Activated CD4-positive, alpha-beta T cell treated with anti-CD3 and anti-CD28 coated beads, Interleukin-2, Interleukin-6, amounts not matched to agents 100 ng/mL and 50 ng/mL, durations not matched to agents 16 hours and 8 hours (primary cell): ENCODE results near the gene UNC80.

ENCODE experiments used
- DNase-seq: peaks from one replicate; pipeline ENCODE4 v3.0.0-alpha.2; 2020

UNC80 gene

DNA sequence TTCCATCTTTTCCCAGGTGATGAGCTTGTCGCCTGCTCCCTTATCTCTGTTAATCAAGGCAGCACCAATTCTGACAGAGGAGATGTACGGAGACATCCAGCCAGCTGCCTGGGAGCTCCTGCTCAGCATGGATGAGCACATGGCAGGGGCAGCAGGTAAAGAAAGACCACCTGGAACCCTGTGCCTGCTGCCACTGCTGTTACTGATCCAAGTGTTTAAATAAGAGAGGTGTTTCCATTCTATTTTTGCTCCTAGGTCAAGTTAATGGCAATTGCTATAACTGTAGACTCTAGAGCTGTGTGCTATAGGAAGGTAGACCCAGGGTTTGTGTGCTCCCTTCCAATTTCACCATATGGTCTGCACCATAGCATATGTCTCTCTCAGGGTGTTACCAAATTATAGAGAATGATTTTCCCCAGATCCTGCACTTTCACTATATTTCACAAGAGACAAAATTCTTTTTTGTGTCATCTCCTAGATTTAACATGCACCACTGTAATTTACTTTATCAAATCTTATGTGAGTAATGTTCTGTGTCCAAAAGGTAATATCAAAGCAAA is 142.2 kb downstream of the UNC80 start:
- DNase-seq = no peak

DNA sequence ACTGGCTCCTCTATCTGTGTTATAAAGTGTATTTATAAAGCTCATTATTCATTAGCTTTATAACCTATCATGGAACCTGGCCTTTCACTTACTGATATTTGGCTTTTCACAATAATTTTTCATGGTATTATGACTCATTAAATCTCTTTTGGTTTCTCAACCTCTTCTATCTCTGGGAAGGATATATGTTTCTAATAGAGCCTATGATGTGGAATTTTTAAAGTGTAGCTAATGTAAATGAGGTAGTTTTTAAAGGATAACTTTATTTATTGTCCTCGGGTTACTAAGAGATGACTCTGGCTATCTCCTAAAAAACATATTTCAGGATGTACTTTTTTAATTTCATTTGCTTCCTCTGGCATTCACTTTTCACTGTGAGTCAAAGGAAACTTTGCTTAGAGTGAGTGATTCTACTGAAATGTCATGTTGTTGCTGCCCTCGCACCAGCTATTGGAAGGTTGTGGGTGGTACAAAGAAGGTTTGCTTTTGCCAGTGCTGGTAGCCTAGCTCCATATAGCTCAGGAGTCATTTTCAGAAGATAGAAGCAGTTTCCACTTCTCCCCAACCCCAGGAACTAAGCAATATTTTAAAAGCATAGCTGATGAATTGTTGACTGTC is 145.6 kb downstream of the UNC80 start:
- no peak for DNase-seq

DNA sequence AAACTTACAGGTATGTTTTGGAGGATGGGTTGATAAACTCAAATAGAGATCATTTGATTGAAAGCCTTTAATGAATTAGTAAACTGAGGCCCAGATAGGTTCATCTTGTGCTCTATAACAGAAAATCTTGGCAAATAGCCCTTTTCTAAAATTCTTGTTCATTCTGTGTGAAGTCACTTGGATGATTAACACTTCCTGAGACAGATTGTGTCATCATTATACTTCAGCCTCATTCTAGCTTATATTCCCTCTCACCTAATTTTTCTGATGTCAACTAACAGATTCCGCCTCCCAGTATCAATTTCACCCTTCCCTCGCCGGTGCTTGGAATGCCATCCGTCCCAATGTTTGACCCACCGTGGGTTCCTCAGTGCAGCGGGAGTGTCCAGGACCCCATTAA is 146.6 kb downstream of the UNC80 start:
- DNase-seq = no peak

GRCh38 chr2:209922116-209922515 is 150.5 kb downstream of the UNC80 start:
- no peak for DNase-seq

DNA sequence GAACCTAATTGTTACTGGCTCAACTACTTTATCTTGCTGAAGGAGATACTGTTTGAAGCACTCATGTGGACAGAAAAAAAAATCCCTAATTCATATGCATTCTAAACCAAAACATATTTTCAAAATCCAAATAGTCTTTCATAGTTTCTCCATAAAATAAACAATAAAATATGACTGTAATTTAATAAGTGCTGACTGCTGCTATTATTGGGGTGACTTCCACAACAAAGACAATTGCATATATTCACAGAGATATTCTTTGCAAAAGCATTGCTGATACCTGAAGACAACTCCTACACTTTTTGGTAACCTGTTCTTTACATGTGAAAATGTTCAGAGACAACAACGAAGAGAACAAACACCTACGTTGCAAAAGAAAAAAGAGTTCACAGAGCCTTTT is 157.7 kb downstream of the UNC80 start:
- no peak for DNase-seq

DNA sequence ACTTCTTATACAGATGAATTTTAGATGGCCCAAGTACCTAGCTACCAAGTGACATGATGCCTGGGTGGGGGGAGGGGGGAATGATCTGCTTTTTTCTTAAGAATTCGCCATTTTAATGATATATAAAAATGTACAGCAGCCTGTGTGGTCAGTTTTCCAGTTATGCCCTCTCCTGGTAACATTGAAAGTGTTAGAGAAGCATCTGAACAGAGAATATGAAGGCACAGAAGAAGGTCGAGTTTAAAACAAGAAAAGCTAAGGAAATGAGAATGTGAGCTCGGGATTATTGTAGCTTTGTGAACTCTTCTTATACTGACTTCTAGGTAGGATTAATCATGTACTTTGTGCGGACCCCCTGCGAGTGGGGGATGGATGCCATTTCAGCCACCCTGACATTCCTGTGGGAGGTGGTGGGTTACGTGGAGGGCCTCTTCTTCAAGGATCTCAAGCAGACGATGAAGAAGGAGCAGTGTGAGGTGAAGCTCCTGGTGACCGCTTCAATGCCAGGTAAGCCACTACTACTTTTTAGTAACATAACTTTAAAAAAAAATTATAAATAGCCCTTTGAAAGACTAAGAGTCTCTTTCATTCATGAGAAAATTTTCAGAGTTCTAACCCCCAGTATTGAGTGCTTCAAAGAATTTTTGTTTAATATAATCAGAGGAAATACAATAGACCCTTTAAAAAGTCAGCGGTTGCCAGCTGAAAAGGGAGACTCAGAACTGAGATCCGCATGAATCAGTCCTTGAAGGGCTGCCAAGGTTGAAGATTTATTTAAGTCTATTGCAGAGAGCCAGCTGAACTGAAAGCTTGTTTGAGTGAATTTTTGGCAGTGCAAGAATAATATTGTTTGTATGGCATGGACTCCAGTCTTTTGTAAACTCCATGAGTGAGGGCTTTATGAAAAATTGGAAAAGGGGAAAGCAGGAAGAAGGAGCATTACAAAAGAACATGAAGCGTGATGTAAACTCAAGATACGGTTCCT is 162.2 kb downstream of the UNC80 start:
- no peak for DNase-seq

DNA sequence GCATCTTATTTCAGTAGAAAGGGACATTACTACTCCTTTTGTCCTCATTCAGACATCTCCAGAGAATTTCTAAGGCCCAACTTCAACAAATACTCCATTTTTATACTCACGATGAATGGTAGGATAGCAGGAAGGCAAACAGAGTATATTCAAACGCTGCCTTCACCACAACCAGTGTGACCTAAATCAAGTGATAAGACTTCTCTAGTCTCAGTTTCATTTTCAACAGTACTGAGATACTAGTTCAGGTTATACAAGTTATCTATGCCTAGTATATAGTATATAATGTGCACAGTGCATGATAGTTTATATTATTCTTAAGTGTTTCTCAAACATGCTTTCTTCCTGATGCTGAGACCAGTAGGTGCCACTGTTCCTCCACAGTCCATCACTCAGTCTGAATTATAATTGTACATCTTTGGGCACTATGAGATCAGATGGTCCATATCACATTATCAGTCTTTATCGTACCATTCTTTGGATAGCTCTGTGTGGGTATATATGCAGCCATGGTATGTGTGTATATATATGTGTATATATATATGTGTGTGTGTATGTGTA is 164.6 kb downstream of the UNC80 start:
- no peak for DNase-seq

- no peak for DNase-seq
Measured at GRCh38 chr2:209937893-209938292, 166.3 kb downstream of the UNC80 start.

- DNase-seq = no peak
Measured at GRCh38 chr2:209938906-209939305, 167.3 kb downstream of the UNC80 start.

GRCh38 chr2:209940936-209941335 is 169.3 kb downstream of the UNC80 start:
- no peak for DNase-seq

GRCh38 chr2:209942426-209942825 is 170.8 kb downstream of the UNC80 start:
- DNase-seq = no peak

GRCh38 chr2:209942936-209943605 is 171.4 kb downstream of the UNC80 start:
- no peak for DNase-seq

GRCh38 chr2:209943776-209944175 is 172.1 kb downstream of the UNC80 start:
- DNase-seq = no peak

- no peak for DNase-seq
Measured at GRCh38 chr2:209946539-209946938, 174.9 kb downstream of the UNC80 start.

DNA sequence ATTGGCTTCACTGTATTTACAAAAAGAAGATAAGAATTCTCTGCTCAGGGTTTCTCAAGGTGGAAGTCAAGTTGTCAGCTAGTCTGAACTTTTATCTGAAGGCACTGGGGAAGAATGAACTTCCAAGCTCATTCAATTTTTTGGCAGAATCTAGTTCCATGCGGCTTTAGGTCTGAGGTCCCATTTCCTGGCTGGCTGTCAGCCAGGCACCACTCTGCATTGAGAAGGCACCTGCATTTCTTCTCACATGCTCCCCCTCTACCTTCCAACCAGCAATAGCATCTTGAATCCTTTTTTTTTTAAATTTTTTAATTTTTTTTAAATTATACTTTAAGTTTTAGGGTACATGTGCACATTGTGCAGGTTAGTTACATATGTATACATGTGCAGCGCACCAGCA is 184.6 kb downstream of the UNC80 start:
- DNase-seq = no peak

GRCh38 chr2:209958016-209958415 is 186.4 kb downstream of the UNC80 start:
- DNase-seq = no peak

DNA sequence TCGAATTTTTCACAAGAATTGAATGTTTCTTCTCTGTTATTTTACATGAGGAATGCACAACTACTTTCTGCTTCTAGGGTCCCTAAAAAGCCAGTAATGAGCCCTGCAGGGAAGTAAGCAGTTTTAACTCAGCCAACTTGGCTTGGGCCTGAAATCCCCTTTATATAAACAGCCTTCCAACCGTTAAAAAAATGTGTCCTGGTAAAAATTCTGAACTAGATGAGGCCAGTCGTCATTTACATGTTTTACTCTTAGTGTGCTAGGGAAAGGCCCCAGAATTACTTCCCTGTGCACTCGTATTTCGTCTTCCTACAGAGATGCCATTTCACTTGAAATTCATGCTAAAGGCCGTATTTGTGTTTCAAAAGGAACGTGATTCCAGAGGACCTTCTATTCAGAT is 188.4 kb downstream of the UNC80 start:
- DNase-seq = no peak

DNA sequence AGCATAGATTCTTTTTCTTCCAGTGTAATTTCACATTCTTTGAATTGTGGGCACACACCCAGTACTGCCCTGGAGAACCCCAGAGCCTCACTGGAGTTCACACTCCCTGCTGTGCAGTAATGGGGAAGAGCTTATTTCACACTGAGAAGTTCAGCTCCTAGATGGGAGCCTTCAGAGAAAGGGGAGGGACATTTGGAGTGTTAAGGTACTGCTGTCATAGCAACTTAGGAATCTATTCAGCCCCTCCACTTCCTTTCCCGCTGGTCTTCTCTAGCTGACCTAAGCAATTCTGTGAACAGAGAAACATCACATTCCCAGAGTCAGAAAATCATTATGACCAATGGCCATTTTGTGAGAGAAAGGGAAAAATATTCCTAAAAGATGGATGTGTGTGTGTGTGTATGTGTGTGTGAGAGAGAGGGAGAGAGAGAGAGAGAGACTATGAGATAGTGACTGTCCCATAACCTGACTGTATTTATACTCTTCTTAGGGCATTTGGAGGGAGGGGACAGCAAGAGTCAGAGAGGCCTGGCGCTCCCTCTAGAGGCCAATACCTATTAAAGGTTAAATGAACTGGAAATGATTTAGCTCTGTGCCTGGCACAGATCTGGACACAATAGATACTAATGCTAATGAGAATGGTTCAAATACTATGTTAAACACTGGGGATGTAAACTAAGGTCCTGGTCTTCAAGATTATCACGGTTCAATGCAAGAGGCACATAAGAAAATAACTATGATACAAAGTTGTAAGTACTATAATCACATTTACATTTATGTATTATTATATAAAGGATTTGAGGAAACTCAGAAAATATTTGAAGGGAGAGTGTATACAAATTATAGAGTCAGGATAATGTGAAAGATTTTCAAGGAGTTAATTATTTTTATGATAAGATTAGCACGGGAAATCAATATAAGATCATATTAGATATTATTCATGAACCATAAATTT is 189.3 kb downstream of the UNC80 start:
- DNase-seq = peak; percentile 59

DNA sequence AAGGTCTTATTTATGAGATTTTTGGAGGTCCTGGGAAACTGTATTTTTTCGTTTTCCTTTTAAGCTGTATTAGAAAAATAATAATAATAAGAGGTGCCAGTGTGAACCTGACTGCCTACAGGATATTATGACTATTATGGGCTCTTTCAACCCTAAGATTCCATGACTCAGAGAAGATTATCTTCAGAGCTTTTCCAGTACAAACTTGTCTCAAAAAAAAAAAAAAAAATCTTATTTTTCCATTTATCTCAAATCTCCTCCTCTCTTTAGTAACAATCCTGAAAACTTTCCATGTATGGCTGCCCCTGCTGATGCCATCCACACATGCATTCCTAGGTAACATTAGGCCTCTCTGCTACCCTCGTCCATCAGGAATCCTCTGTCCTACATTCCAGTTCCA is 194.1 kb downstream of the UNC80 start:
- DNase-seq = no peak

- DNase-seq = no peak
Measured at GRCh38 chr2:209969692-209970091, 198.1 kb downstream of the UNC80 start.

- no peak for DNase-seq
Measured at GRCh38 chr2:209970271-209970670, 198.6 kb downstream of the UNC80 start.

DNA sequence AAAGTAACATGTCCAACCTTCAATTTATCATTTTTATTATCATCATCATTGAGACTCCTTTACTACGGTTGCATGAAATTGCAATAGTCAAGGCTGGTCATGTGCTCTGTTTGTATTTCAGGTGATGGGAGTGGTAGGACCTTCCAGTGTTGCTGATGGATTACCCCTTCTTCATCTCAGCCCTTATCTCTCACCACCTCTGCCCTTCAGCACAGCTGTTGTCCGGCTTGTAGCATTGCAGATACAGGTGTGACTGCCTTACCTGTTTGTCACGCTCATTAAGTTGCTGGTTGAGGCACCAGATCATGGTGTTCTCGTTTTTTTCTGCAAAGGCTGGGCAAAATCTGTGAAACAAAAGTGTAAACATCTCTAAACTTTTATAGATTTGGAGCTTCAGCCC is 199.1 kb downstream of the UNC80 start:
- DNase-seq = no peak
